GM23338 (cell line): ENCODE data around the gene SF3A1. TPM values are rescaled to one million over a fixed set of nuclear protein-coding genes. Genes with fewer than 3 reads are reported as not detected.

Source experiments
- ATAC-seq: fragments of 200-7000 bp; cut with Tn5 transposase; 3 replicates; pipeline ENCODE4 v1.9.1; 2020
- DNase-seq: peaks from one replicate; pipeline ENCODE4 v3.0.0-alpha.2; 2015; ENCODE audit warnings: low spot score
- H2AFZ ChIP-seq: fragments of 200-600 bp; sonication (generic); 2 replicates; pipeline ENCODE4 v1.8.0; 2016; ENCODE audit warnings: antibody characterized with exemption, mild to moderate bottlenecking, moderate library complexity
- H3F3A ChIP-seq: fragments of 200-600 bp; sonication (generic); replicated peaks from 2 replicates; pipeline ENCODE4 v1.8.0; 2017; ENCODE audit warnings: antibody characterized with exemption, mixed run types, low read depth
- H3K27ac ChIP-seq: fragments of 200-600 bp; sonication (generic); 2 replicates; pipeline ENCODE4 v1.6.1; 2016; ENCODE audit warnings: low read depth
- H3K27me3 ChIP-seq: fragments of 200-600 bp; sonication (generic); 2 replicates; pipeline ENCODE4 v1.8.0; 2016; ENCODE audit warnings: mild to moderate bottlenecking, mixed run types, moderate library complexity; ENCODE audit not compliant: insufficient read depth
- H3K36me3 ChIP-seq: fragments of 200-600 bp; sonication (generic); 2 replicates; pipeline ENCODE4 v1.8.0; 2016; ENCODE audit warnings: mild to moderate bottlenecking; ENCODE audit not compliant: insufficient read depth
- H3K4me1 ChIP-seq: fragments of 200-600 bp; sonication (generic); 2 replicates; pipeline ENCODE4 v1.8.0; 2016; ENCODE audit warnings: mild to moderate bottlenecking, moderate library complexity; ENCODE audit not compliant: insufficient read depth
- H3K4me2 ChIP-seq: fragments of 200-600 bp; sonication (generic); 2 replicates; pipeline ENCODE4 v1.7.1; 2017; ENCODE audit warnings: mixed run types
- H3K4me3 ChIP-seq: fragments of 200-600 bp; sonication (generic); 2 replicates; pipeline ENCODE4 v1.6.1; 2016; ENCODE audit warnings: mixed run types
- H3K79me2 ChIP-seq: fragments of 200-600 bp; sonication (generic); replicated peaks from 2 replicates; pipeline ENCODE4 v1.8.0; 2017; ENCODE audit warnings: mild to moderate bottlenecking; ENCODE audit not compliant: insufficient read depth
- H3K9me2 ChIP-seq: fragments of 200-600 bp; sonication (generic); 2 replicates; pipeline ENCODE4 v1.8.0; 2017; ENCODE audit not compliant: insufficient read depth
- H4K20me1 ChIP-seq: fragments of 200-600 bp; sonication (generic); replicated peaks from 2 replicates; pipeline ENCODE4 v1.8.0; 2017; ENCODE audit warnings: mild to moderate bottlenecking; ENCODE audit not compliant: insufficient read depth
- H3K27ac Mint-ChIP-seq: 2 replicates; pipeline ENCODE4 v1.8.0; 2020; ENCODE audit warnings: inconsistent platforms, mild to moderate bottlenecking, moderate library complexity, mixed read lengths
- H3K27me3 Mint-ChIP-seq: 3 replicates; pipeline ENCODE4 v1.8.0; 2022; ENCODE audit warnings: low read depth, mild to moderate bottlenecking, moderate library complexity, mixed read lengths, inconsistent platforms; ENCODE audit not compliant: insufficient read depth, poor library complexity
- H3K36me3 Mint-ChIP-seq: 3 replicates; pipeline ENCODE4 v1.8.0; 2021; ENCODE audit warnings: low read depth, mild to moderate bottlenecking, inconsistent platforms, moderate library complexity, mixed read lengths
- H3K4me1 Mint-ChIP-seq: 3 replicates; pipeline ENCODE4 v1.8.0; 2020; ENCODE audit warnings: mild to moderate bottlenecking, inconsistent platforms, mixed read lengths
- H3K4me3 Mint-ChIP-seq: 3 replicates; pipeline ENCODE4 v1.8.0; 2021; ENCODE audit warnings: moderate library complexity, mild to moderate bottlenecking, inconsistent platforms, mixed read lengths
- H3K9me3 Mint-ChIP-seq: 3 replicates; pipeline ENCODE4 v1.8.0; 2020; ENCODE audit warnings: moderate library complexity, mild to moderate bottlenecking, inconsistent platforms, mixed read lengths
- CTCF ChIP-seq, 2 experiments: fragments of 200-600 bp in 1 of 2; sonication (generic) in 1 of 2; conservative IDR thresholded peaks; 2 replicates each; pipeline versions ENCODE4 v1.5.1 to v1.6.1; 2016 to 2017; ENCODE audit warnings: antibody characterized with exemption in 2 of 2, low read depth in 2 of 2, mild to moderate bottlenecking in 2 of 2, moderate library complexity in 1 of 2
- NANOG ChIP-seq: IDR thresholded peaks from 2 replicates; pipeline ENCODE4 v1.6.1; 2016; ENCODE audit warnings: antibody characterized with exemption, borderline replicate concordance
- STAT1 ChIP-seq: IDR thresholded peaks from one replicate; pipeline ENCODE4 v1.6.1; 2016; ENCODE audit warnings: antibody characterized with exemption; ENCODE audit not compliant: unreplicated experiment
- ZNF331 ChIP-seq: fragments of 250-450 bp; sonication (Bioruptor Pico); IDR thresholded peaks from 2 replicates; pipeline ENCODE4 v1.5.0; 2020; ENCODE audit warnings: low read depth, mild to moderate bottlenecking, moderate library complexity
- ZNF462 ChIP-seq: fragments of 250-450 bp; sonication (Bioruptor Pico); IDR thresholded peaks from 2 replicates; pipeline ENCODE4 v1.5.0; 2020; ENCODE audit warnings: mild to moderate bottlenecking, moderate library complexity
- polyA plus RNA-seq: library from polyadenylated mRNA; unstranded; fragments of >200 nt; fragmentation: Nextera tagmentation; extraction: Ambion mirVana; gene quantifications from 2 replicates; pipeline ENCODE4 v1.2.1, GENCODE V29; 2016
- total RNA-seq: library from RNA; depleted of rRNA; stranded (reverse); fragments of >200 nt; shearing (Covaris generic); gene quantifications from 2 replicates; pipeline ENCODE4 v1.2.3, GENCODE V29; 2014
- TF ChIP-seq, protein P1 (sequence below): IDR thresholded peaks from 2 replicates; pipeline ENCODE4 v1.6.1; 2016; ENCODE audit warnings: antibody characterized with exemption

The SF3A1 gene
- total and polyA plus RNA-seq, 2 experiments from 2014 or later, result 107 to 108 TPM

DNA sequence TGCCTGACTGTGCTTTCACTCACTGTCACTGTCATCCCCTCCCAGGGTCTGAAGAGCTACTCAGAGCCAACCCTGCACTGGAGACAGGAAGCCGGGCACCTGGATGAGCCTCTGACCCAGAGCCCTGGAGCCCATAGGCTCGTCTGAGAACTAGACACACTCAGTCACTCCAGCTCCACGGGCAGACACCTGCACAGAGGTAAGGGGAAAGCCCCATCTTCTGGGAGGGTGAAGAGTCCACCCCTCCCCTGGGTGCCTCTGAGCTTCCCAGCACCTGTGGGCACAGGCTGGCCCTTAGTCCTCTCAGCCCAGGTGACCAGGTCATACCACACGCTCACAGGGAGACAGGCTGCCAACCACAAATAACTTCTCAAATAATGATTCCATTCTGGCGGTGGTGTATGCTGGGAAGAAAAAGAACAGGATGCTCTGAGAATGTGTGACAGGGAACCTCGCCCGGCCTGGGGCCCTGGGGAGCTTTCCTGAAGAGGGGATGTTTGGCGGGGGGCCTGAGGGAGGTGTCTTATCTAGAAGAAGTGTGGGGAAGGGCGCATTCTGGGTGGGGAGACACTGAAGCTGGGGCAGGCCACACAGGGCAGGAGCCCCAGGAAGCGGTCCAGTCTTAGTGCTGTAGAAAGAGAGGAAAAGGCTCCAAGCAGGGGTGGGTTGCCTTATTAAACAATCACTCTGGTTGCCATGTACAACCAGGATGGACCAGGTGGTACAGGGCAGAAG is 5.4 kb upstream of the SF3A1 start (continued):
- TF ChIP-seq ZNF462 (CRISPR knock-in tag) (no peak), ZNF331 (CRISPR knock-in tag) (no peak), CTCF (conservative IDR thresholded peaks at IDR 0.05; ENCODE audit: low read depth in 2 of 2) (no peak), STAT1 (no peak)

GRCh38 chr22:30358541-30358940 is 1.8 kb upstream of the SF3A1 start:
- H3K9me3 Mint-ChIP-seq, result no peaks in the 10 kb centered on the region
- Histone ChIP-seq H3K4me2 (peak overlapping the region; percentile 90; the same call in 1 of the 2 replicates), H3F3A (0 out of 2 replicates have a peak, but pooled peaks cover 13% of the 10 kb centered on the region), H4K20me1 (peaks cover 26% of the 10 kb centered on the region), H3K4me3 (peak overlapping the region; percentile 96; the same call in 1 of the 2 replicates), H3K9me2 (no peaks in the 10 kb centered on the region), H3K27ac (0 out of 2 replicates have a peak overlapping the region, but pooled peaks have one; percentile 90), H3K36me3 (no peaks in the 10 kb centered on the region), H3K79me2 (peaks cover 33% of the 10 kb centered on the region), H3K4me1 (peaks cover 32% of the 10 kb centered on the region), H2AFZ (no peak overlapping the region), H3K27me3 (no peaks in the 10 kb centered on the region)
- peak overlapping the region; percentile 98; the same call in 2 of the 3 replicates for H3K4me3 Mint-ChIP-seq
- DNase-seq (no peak), ATAC-seq (no peak)
- H3K27ac Mint-ChIP-seq, result no peak overlapping the region
- H3K4me1 Mint-ChIP-seq, result peaks cover 37% of the 10 kb centered on the region
- H3K27me3 Mint-ChIP-seq, result peaks cover 8% of the 10 kb centered on the region
- H3K36me3 Mint-ChIP-seq, result peaks cover 10% of the 10 kb centered on the region
- no peak for TF ChIP-seq NANOG
- TF ChIP-seq, protein P1, sequence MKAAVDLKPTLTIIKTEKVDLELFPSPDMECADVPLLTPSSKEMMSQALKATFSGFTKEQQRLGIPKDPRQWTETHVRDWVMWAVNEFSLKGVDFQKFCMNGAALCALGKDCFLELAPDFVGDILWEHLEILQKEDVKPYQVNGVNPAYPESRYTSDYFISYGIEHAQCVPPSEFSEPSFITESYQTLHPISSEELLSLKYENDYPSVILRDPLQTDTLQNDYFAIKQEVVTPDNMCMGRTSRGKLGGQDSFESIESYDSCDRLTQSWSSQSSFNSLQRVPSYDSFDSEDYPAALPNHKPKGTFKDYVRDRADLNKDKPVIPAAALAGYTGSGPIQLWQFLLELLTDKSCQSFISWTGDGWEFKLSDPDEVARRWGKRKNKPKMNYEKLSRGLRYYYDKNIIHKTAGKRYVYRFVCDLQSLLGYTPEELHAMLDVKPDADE, result no peak
